ENCODE results near the gene FAHD2A.
"Not testable (repeated sequence)": the region's sequence is repeated elsewhere in the genome, so short reads cannot be mapped to it uniquely, and the experiment has no call there.

FAHD2A gene

GRCh38 chr2:95366514-95366913 lies 36.0 kb upstream of the FAHD2A start:
- no peaks in the 10 kb centered on the region for H3K4me1 Mint-ChIP-seq (ENCODE audit: low read depth)
- peaks cover 2% of the 10 kb centered on the region for H3K27me3 Mint-ChIP-seq
- H3K27ac Mint-ChIP-seq = no peak overlapping the region
- H3K9me3 Mint-ChIP-seq = no peaks in the 10 kb centered on the region
- intact Hi-C loops (cut with micrococcal nuclease) = no loop called here
- H3K4me3 Mint-ChIP-seq = no peak overlapping the region
- H3K36me3 Mint-ChIP-seq (ENCODE audit: low read depth) = no peaks in the 10 kb centered on the region

- no peak overlapping the region for H3K4me3 Mint-ChIP-seq
Measured at GRCh38 chr2:95372216-95372829, 30.2 kb upstream of the FAHD2A start.

GRCh38 chr2:95372845-95373244 lies 29.7 kb upstream of the FAHD2A start:
- Mint-ChIP-seq H3K36me3 (ENCODE audit: low read depth) (no peaks in the 10 kb centered on the region), H3K27ac (no peak overlapping the region), H3K4me3 (no peak overlapping the region), H3K27me3 (peaks cover 4% of the 10 kb centered on the region), H3K9me3 (no peaks in the 10 kb centered on the region), H3K4me1 (ENCODE audit: low read depth) (no peaks in the 10 kb centered on the region)
- intact Hi-C loops (cut with micrococcal nuclease) = no loop called here

More at GRCh38 chr2:95372216-95372829, 30.2 kb upstream of the FAHD2A start:
- intact Hi-C loops (cut with micrococcal nuclease) = no loop called here
- H3K4me1 Mint-ChIP-seq (ENCODE audit: low read depth) = no peaks in the 10 kb centered on the region
- no peaks in the 10 kb centered on the region for H3K9me3 Mint-ChIP-seq
- H3K27ac Mint-ChIP-seq = no peak overlapping the region
- H3K36me3 Mint-ChIP-seq (ENCODE audit: low read depth) = no peaks in the 10 kb centered on the region
- peaks cover 4% of the 10 kb centered on the region for H3K27me3 Mint-ChIP-seq

- Mint-ChIP-seq H3K27me3 (peaks cover 4% of the 10 kb centered on the region), H3K4me1 (ENCODE audit: low read depth) (no peaks in the 10 kb centered on the region), H3K4me3 (no peak overlapping the region), H3K36me3 (ENCODE audit: low read depth) (no peaks in the 10 kb centered on the region), H3K27ac (no peak overlapping the region), H3K9me3 (no peaks in the 10 kb centered on the region)
- intact Hi-C loops (cut with micrococcal nuclease) = no loop called here
Measured at GRCh38 chr2:95374029-95374428, 28.5 kb upstream of the FAHD2A start.

GRCh38 chr2:95374451-95374920 lies 28.0 kb upstream of the FAHD2A start:
- intact Hi-C loops (cut with micrococcal nuclease) = no loop called here
- Mint-ChIP-seq H3K9me3 (no peaks in the 10 kb centered on the region), H3K27me3 (peaks cover 3% of the 10 kb centered on the region), H3K36me3 (ENCODE audit: low read depth) (no peaks in the 10 kb centered on the region), H3K4me3 (no peak overlapping the region), H3K4me1 (ENCODE audit: low read depth) (no peaks in the 10 kb centered on the region), H3K27ac (no peak overlapping the region)

GRCh38 chr2:95374921-95375471 lies 27.5 kb upstream of the FAHD2A start:
- Mint-ChIP-seq H3K4me1 (ENCODE audit: low read depth) (no peaks in the 10 kb centered on the region), H3K36me3 (ENCODE audit: low read depth) (no peaks in the 10 kb centered on the region), H3K9me3 (no peaks in the 10 kb centered on the region), H3K27ac (no peak overlapping the region), H3K4me3 (no peak overlapping the region), H3K27me3 (peaks cover 2% of the 10 kb centered on the region)
- intact Hi-C loops (cut with micrococcal nuclease) = no loop called here

GRCh38 chr2:95375532-95376150 lies 26.9 kb upstream of the FAHD2A start:
- Mint-ChIP-seq H3K9me3 (no peaks in the 10 kb centered on the region), H3K27me3 (peaks cover 2% of the 10 kb centered on the region), H3K4me1 (ENCODE audit: low read depth) (no peaks in the 10 kb centered on the region), H3K4me3 (no peak overlapping the region), H3K27ac (no peak overlapping the region), H3K36me3 (ENCODE audit: low read depth) (no peaks in the 10 kb centered on the region)
- intact Hi-C loops (cut with micrococcal nuclease) = no loop called here

- Mint-ChIP-seq H3K36me3 (ENCODE audit: low read depth) (no peaks in the 10 kb centered on the region), H3K27ac (no peak overlapping the region), H3K27me3 (peaks cover 2% of the 10 kb centered on the region), H3K4me1 (ENCODE audit: low read depth) (no peaks in the 10 kb centered on the region), H3K9me3 (no peaks in the 10 kb centered on the region), H3K4me3 (no peak overlapping the region)
- intact Hi-C loops (cut with micrococcal nuclease) = no loop called here
Measured at GRCh38 chr2:95376311-95377215, 25.9 kb upstream of the FAHD2A start.

- Mint-ChIP-seq H3K9me3 (no peaks in the 10 kb centered on the region), H3K4me3 (no peak overlapping the region), H3K4me1 (ENCODE audit: low read depth) (no peaks in the 10 kb centered on the region), H3K27me3 (peaks cover 1% of the 10 kb centered on the region), H3K27ac (no peak overlapping the region), H3K36me3 (ENCODE audit: low read depth) (no peaks in the 10 kb centered on the region)
- intact Hi-C loops (cut with micrococcal nuclease) = no loop called here
Measured at GRCh38 chr2:95377216-95378123, 25.0 kb upstream of the FAHD2A start.

GRCh38 chr2:95378281-95378680 lies 24.2 kb upstream of the FAHD2A start:
- H3K4me3 Mint-ChIP-seq; intact Hi-C loops (cut with micrococcal nuclease); H3K27me3 Mint-ChIP-seq; H3K27ac Mint-ChIP-seq; H3K9me3 Mint-ChIP-seq; H3K4me1 Mint-ChIP-seq (ENCODE audit: low read depth); H3K36me3 Mint-ChIP-seq (ENCODE audit: low read depth): not testable (repeated sequence)

GRCh38 chr2:95379371-95379831 lies 23.1 kb upstream of the FAHD2A start:
- Mint-ChIP-seq H3K9me3 (no peaks in the 10 kb centered on the region), H3K36me3 (ENCODE audit: low read depth) (no peaks in the 10 kb centered on the region), H3K27me3 (no peaks in the 10 kb centered on the region), H3K4me3 (no peak overlapping the region), H3K27ac (no peak overlapping the region), H3K4me1 (ENCODE audit: low read depth) (no peaks in the 10 kb centered on the region)
- intact Hi-C loops (cut with micrococcal nuclease) = no loop called here

- intact Hi-C loops (cut with micrococcal nuclease) = no loop called here
- no peaks in the 10 kb centered on the region for H3K9me3 Mint-ChIP-seq
- H3K4me3 Mint-ChIP-seq = no peak overlapping the region
- H3K4me1 Mint-ChIP-seq (ENCODE audit: low read depth) = no peaks in the 10 kb centered on the region
- H3K36me3 Mint-ChIP-seq (ENCODE audit: low read depth) = no peaks in the 10 kb centered on the region
- H3K27me3 Mint-ChIP-seq = no peaks in the 10 kb centered on the region
- H3K27ac Mint-ChIP-seq = no peak overlapping the region
Measured at GRCh38 chr2:95380280-95380679, 22.2 kb upstream of the FAHD2A start.

GRCh38 chr2:95380731-95381130 lies 21.8 kb upstream of the FAHD2A start:
- H3K4me3 Mint-ChIP-seq = no peak overlapping the region
- no peak overlapping the region for H3K27ac Mint-ChIP-seq
- H3K36me3 Mint-ChIP-seq (ENCODE audit: low read depth) = no peaks in the 10 kb centered on the region
- intact Hi-C loops (cut with micrococcal nuclease) = no loop called here
- H3K9me3 Mint-ChIP-seq = no peaks in the 10 kb centered on the region
- no peaks in the 10 kb centered on the region for H3K4me1 Mint-ChIP-seq (ENCODE audit: low read depth)
- no peaks in the 10 kb centered on the region for H3K27me3 Mint-ChIP-seq
